K562 (cell line): ENCODE measurements around the gene NUP188. TPM values are rescaled to one million over a fixed set of nuclear protein-coding genes. Genes with fewer than 3 reads are reported as not detected.

Experiments used
- ATAC-seq: fragments of 200-7000 bp; cut with Tn5 transposase; 3 replicates; pipeline ENCODE4 v1.9.1; 2020; ENCODE audit warnings: moderate library complexity
- BruUV-seq: library from RNA; stranded (reverse); fragments of 400-500 nt; replicated peaks from 2 replicates; lab custom pipeline; 2021; lab: Mats Ljungman, UMichigan
- CTCF ChIA-PET: fragments of 300-600 bp; formaldehyde crosslinking; extraction: SDS; loops from one replicate; lab custom pipeline; 2021; ENCODE audit warnings: low intra/inter-chr PET ratio; lab: Yijun Ruan, JAX
- POLR2A ChIA-PET: fragments of 300-600, 350-650 bp; sonication (Branson Sonifier 250); formaldehyde crosslinking; extraction: SDS; loops from one replicate; lab custom pipeline; 2021; ENCODE audit warnings: antibody characterized with exemption, inconsistent platforms; lab: Yijun Ruan, JAX
- DNase-seq, 4 experiments: peaks; one replicate each; pipeline versions ENCODE4 v3.0.0 to v3.0.0-alpha.2; 2011 to 2018; ENCODE audit warnings: low spot score in 3 of 4, mixed read lengths in 3 of 4; ENCODE audit errors: extremely low read depth in 1 of 4
- FAIRE-seq: peaks from 2 replicates; lab custom pipeline; 2011; peaks lifted over from hg19 to GRCh38; lab: Jason Lieb, UNC
- H2AFZ ChIP-seq: 2 replicates; pipeline ENCODE4 v1.6.0; 2011; ENCODE audit warnings: low read depth, low read length, control low read depth, inconsistent platforms
- H3K27ac ChIP-seq: fragments of 200-600 bp; 3 replicates; pipeline ENCODE4 v1.8.0; 2011; ENCODE audit warnings: low read depth, mild to moderate bottlenecking, control low read depth, inconsistent platforms, low read length, moderate library complexity, mixed read lengths; ENCODE audit errors: extremely low read depth
- H3K27me3 ChIP-seq, 2 experiments: fragments of 300-600 bp in 1 of 2; 2 replicates in 1 of 2; 3 replicates in 1 of 2; pipeline versions ENCODE4 v1.6.0 to v1.8.0; 2011; ENCODE audit warnings: inconsistent platforms in 2 of 2, low read length in 2 of 2, mild to moderate bottlenecking in 1 of 2, mixed read lengths in 1 of 2, moderate library complexity in 1 of 2; ENCODE audit not compliant: control insufficient read depth in 2 of 2, insufficient read depth in 2 of 2
- H3K36me3 ChIP-seq: fragments of 300-600 bp; 3 replicates; pipeline ENCODE4 v1.8.0; 2011; ENCODE audit warnings: mild to moderate bottlenecking, low read length, inconsistent platforms; ENCODE audit not compliant: control insufficient read depth, insufficient read depth
- H3K4me1 ChIP-seq, 2 experiments: fragments of 200-600 bp in 1 of 2; replicated peaks in 1 of 2; 2 replicates in 1 of 2; 3 replicates in 1 of 2; pipeline versions ENCODE4 v1.5.1 to v1.8.0; 2011; ENCODE audit warnings: inconsistent platforms in 2 of 2, low read length in 2 of 2, mild to moderate bottlenecking in 1 of 2, mixed read lengths in 1 of 2, moderate library complexity in 1 of 2; ENCODE audit not compliant: control insufficient read depth in 2 of 2, insufficient read depth in 2 of 2
- H3K4me2 ChIP-seq: 2 replicates; pipeline ENCODE4 v1.6.1; 2011; ENCODE audit warnings: low read length, control low read depth, inconsistent platforms, mixed read lengths; ENCODE audit not compliant: insufficient read depth
- H3K4me3 ChIP-seq: fragments of 200-600 bp; sonication (generic), shearing (Covaris generic); 2 replicates; pipeline ENCODE4 v1.5.1; 2016; ENCODE audit warnings: control low read depth, inconsistent platforms
- H3K79me2 ChIP-seq: fragments of 200-600 bp; 3 replicates; pipeline ENCODE4 v1.8.0; 2011; ENCODE audit warnings: low read length, inconsistent platforms; ENCODE audit not compliant: control insufficient read depth, insufficient read depth
- H3K9ac ChIP-seq, 2 experiments: 2 replicates each; pipeline versions ENCODE4 v1.6.0 to v1.6.1; 2011; ENCODE audit warnings: low read depth in 2 of 2, low read length in 2 of 2, control low read depth in 1 of 2, inconsistent platforms in 1 of 2, mild to moderate bottlenecking in 1 of 2, mixed read lengths in 1 of 2; ENCODE audit not compliant: insufficient read depth in 1 of 2
- H3K9me1 ChIP-seq: one replicate; pipeline ENCODE4 v1.6.0; 2011; ENCODE audit warnings: inconsistent platforms, mild to moderate bottlenecking, low read length, moderate library complexity; ENCODE audit not compliant: control insufficient read depth, insufficient read depth
- H3K9me3 ChIP-seq: replicated peaks from 2 replicates; pipeline ENCODE4 v1.5.1; 2011; ENCODE audit warnings: low read depth, low read length, inconsistent platforms; ENCODE audit not compliant: control insufficient read depth, insufficient read depth
- H4K20me1 ChIP-seq: replicated peaks from 2 replicates; pipeline ENCODE4 v1.6.1; 2011; ENCODE audit warnings: low read length, inconsistent platforms, mixed read lengths; ENCODE audit not compliant: control insufficient read depth, insufficient read depth
- CEBPB ChIP-seq: fragments of 450-650 bp; IDR thresholded peaks from 2 replicates; pipeline ENCODE4 v1.6.1; 2016; ENCODE audit warnings: missing genetic modification characterization, missing compliant biosample characterization
- FOSL1 ChIP-seq: fragments of 200-800 bp; sonication (Bioruptor generic); conservative IDR thresholded peaks from 2 replicates; pipeline ENCODE4 v1.6.1; 2016; ENCODE audit warnings: missing genetic modification characterization, missing compliant biosample characterization
- GATAD2B ChIP-seq: fragments of 450-650 bp; IDR thresholded peaks from 2 replicates; pipeline ENCODE4 v1.6.1; 2017; ENCODE audit warnings: mild to moderate bottlenecking, borderline replicate concordance
- MTA2 ChIP-seq: fragments of 450-650 bp; IDR thresholded peaks from 2 replicates; pipeline ENCODE4 v1.6.1; 2016; ENCODE audit warnings: low read depth
- NBN ChIP-seq: fragments of 450-650 bp; IDR thresholded peaks from 2 replicates; pipeline ENCODE4 v1.6.1; 2016; ENCODE audit warnings: low read depth, mild to moderate bottlenecking
- PCBP1 ChIP-seq: fragments of 200-400 bp; formaldehyde crosslinking; IDR thresholded peaks from 2 replicates; pipeline ENCODE4 v1.6.1; 2018; ENCODE audit warnings: mild to moderate bottlenecking, low read depth, low read length; ENCODE audit not compliant: poor library complexity, severe bottlenecking
- POLR2G ChIP-seq: fragments of 200-400 bp; formaldehyde crosslinking; IDR thresholded peaks from 2 replicates; pipeline ENCODE4 v1.6.1; 2017; ENCODE audit warnings: low read depth, mild to moderate bottlenecking, antibody characterized with exemption, low read length, moderate library complexity
- RBFOX2 ChIP-seq: fragments of 200-400 bp; formaldehyde crosslinking; IDR thresholded peaks from 2 replicates; pipeline ENCODE4 v1.6.1; 2017; ENCODE audit warnings: low read depth, mild to moderate bottlenecking, low read length, moderate library complexity
- ZC3H4 ChIP-seq: sonication (generic); formaldehyde crosslinking; IDR thresholded peaks from 2 replicates; pipeline ENCODE4 v1.9.0; 2021; ENCODE audit warnings: missing genetic modification reagents, borderline replicate concordance
- ZFP1 ChIP-seq: fragments of 450-650 bp; formaldehyde crosslinking; IDR thresholded peaks from 2 replicates; pipeline ENCODE4 v1.4.0; 2020; ENCODE audit warnings: mild to moderate bottlenecking, mixed read lengths
- ZNF224 ChIP-seq: sonication (generic); formaldehyde crosslinking; IDR thresholded peaks from 2 replicates; pipeline ENCODE4 v1.8.0; 2022; ENCODE audit warnings: mild to moderate bottlenecking, missing genetic modification reagents
- ZNF263 ChIP-seq: sonication (generic); formaldehyde crosslinking; IDR thresholded peaks from 2 replicates; pipeline ENCODE4 v1.8.0; 2022; ENCODE audit warnings: mild to moderate bottlenecking, missing genetic modification reagents, borderline replicate concordance
- WGBS: fragments of 100-300 bp; shearing (Covaris generic); methylation state at CpG from one replicate; pipeline ENCODE4 v1.1.6; 2016; ENCODE audit warnings: low coverage, mixed read lengths; ENCODE audit not compliant: insufficient coverage; ENCODE audit errors: missing lambda C conversion rate; 5-methylcytosine and 5-hydroxymethylcytosine counted together
- in situ Hi-C: fragments of 300-500 bp; cut with MboI; formaldehyde crosslinking; loops from 4 replicates; pipeline ENCODE4 v1.15.0; 2018; ENCODE audit warnings: inconsistent platforms, mixed read lengths
- intact Hi-C: fragments of 100-400 bp; cut with micrococcal nuclease; formaldehyde crosslinking; loops from 2 replicates; pipeline ENCODE4 v1.14.2; 2022
- polyA plus RNA-seq, 8 experiments: library from polyadenylated mRNA; depleted of rRNA in 4 of 8; stranded (reverse) in 5 of 8; unstranded in 3 of 8; fragments of >200 nt; fragmentation: Nextera tagmentation in 2 of 8; fragmentation: Illumina TruSeq in 1 of 8; extraction: Ambion mirVana in 2 of 8; extraction: Trizol in 1 of 8; gene quantifications; 2 replicates each; pipeline versions ENCODE4 v1.2.1 to v1.2.3, GENCODE V29; 2011 to 2014; ENCODE audit warnings: inconsistent platforms in 1 of 8, missing spikeins in 1 of 8
- total RNA-seq, 7 experiments: library from RNA; depleted of rRNA in 6 of 7; stranded (reverse); fragments of >200 nt in 6 of 7; fragmentation: Illumina TruSeq in 2 of 7; extraction: Trizol in 2 of 7; gene quantifications; 2 replicates each; pipeline versions ENCODE4 v1.2.1 to v1.2.3, GENCODE V29; 2011 to 2021; ENCODE audit warnings: low replicate concordance in 1 of 7

NUP188 gene
- total and polyA plus RNA-seq, 9 of the 15 experiments (the other 6 are each of a cell fraction or from before 2014, with no cell fraction given): 11.7 to 135 (median 70.6) TPM

DNA sequence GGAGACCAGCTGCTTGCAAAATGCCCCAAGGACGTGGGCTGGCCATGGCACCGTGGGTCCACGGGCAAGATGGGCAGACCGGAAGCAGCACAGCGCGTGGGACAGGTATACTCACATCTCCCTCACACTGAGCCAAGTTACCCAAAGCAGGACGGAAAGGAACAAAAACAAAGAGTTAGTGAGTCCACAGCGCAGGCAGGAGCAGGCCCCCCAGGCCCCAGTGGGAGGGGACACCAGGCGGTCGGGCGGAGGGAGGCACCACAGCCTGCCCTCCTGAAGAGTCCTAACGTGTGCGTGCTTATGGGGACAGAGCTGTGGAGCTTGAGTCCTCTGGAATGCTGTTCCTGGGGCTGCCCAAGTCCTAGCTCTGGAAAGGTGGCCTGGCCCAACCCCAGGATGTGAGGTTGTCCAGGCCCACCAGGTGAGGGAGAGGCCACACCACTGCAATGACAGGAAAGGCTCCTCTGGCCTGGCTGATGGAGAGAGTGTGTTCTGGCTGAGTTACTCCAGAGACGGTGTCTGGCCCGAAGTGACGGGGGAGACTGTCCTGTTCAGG lies 65.5 kb downstream of the NUP188 start (continued):
- TF ChIP-seq ZNF224 (CRISPR knock-in tag) (no peak), ZC3H4 (CRISPR knock-in tag) (no peak), FOSL1 (tag) (no peak), PCBP1 (no peak), ZNF263 (CRISPR knock-in tag) (no peak), MTA2 (no peak), GATAD2B (no peak), ZFP1 (CRISPR knock-in tag) (no peak), NBN (no peak)

GRCh38 chr9:129013674-129014073 lies 66.2 kb downstream of the NUP188 start:
- POLR2A ChIA-PET: interaction anchor here (0.5 to 0.8 kb wide), 3 partner anchors 9 to 528 kb away, joined by 3 to 5 read pairs (median 3); no protein-coding TSS in a partner anchor
- TF ChIP-seq POLR2G: peak; percentile 42; the same call in 1 of the 2 replicates
- peak; percentile 44; the same call in 1 of the 2 replicates for TF ChIP-seq RBFOX2
- no peak for TF ChIP-seq CEBPB (tag)
- Histone ChIP-seq H4K20me1 (no peaks in the 10 kb centered on the region), H3K4me1 (peaks cover 0 to 30% of the 10 kb centered on the region in 2 experiments; a peak in 1 of 5 replicates), H3K36me3 (peaks cover 69% of the 10 kb centered on the region; the same call in 2 of the 3 replicates), H2AFZ (no peak overlapping the region), H3K9ac (peak overlapping the region in 1 of 2 experiments; percentile 65; a peak in 1 of 4 replicates), H3K9me3 (no peaks in the 10 kb centered on the region), H3K79me2 (no peaks in the 10 kb centered on the region), H3K4me2 (no peak overlapping the region), H3K27ac (no peak overlapping the region), H3K9me1 (no peaks in the 10 kb centered on the region), H3K4me3 (no peak overlapping the region), H3K27me3 (no peaks in the 10 kb centered on the region)
- FAIRE-seq (no peak), DNase-seq (no peak), ATAC-seq (no peak)
- no TSS peak for BruUV-seq
- 93% methylated on average over 9 of the region's 11 CpGs for WGBS
- CTCF ChIA-PET: no interaction called here
- intact Hi-C loops (no loop called here), in situ Hi-C loops (no loop called here)
